SU-DHL-6 (cell line): Measurements from ENCODE around the gene TULP4.

Source experiments
- H2AFZ ChIP-seq: fragments of 200-600 bp; sonication (generic); 2 replicates; pipeline ENCODE4 v1.6.1; 2014; ENCODE audit warnings: low read depth, mild to moderate bottlenecking, moderate library complexity, mixed read lengths, antibody characterized with exemption, low read length; ENCODE audit not compliant: severe bottlenecking
- H3F3A ChIP-seq: fragments of 200-600 bp; shearing (Covaris generic); 2 replicates; pipeline ENCODE4 v1.6.0; 2016; ENCODE audit warnings: antibody characterized with exemption, mild to moderate bottlenecking; ENCODE audit not compliant: insufficient read depth
- H3K27ac ChIP-seq: fragments of 200-600 bp; sonication (generic); 2 replicates; pipeline ENCODE4 v1.5.1; 2016; ENCODE audit warnings: low read depth, mild to moderate bottlenecking, low read length, moderate library complexity, mixed read lengths
- H3K27me3 ChIP-seq: fragments of 200-600 bp; sonication (generic), shearing (Covaris generic); 2 replicates; pipeline ENCODE4 v1.6.0; 2014; ENCODE audit warnings: mild to moderate bottlenecking, low read length
- H3K36me3 ChIP-seq: fragments of 200-600 bp; sonication (generic); 2 replicates; pipeline ENCODE4 v1.6.1; 2014; ENCODE audit warnings: mild to moderate bottlenecking, low read length, mixed read lengths
- H3K4me2 ChIP-seq: fragments of 300-600, 200-600 bp; shearing (Covaris generic), sonication (generic); 2 replicates; pipeline ENCODE4 v1.6.0; 2014; ENCODE audit warnings: low read length, low read depth, mild to moderate bottlenecking; ENCODE audit not compliant: poor library complexity, severe bottlenecking
- H3K4me3 ChIP-seq: fragments of 200-600 bp; sonication (generic); 2 replicates; pipeline ENCODE4 v1.5.1; 2014; ENCODE audit warnings: antibody characterized with exemption, low read length, mild to moderate bottlenecking, mixed read lengths; ENCODE audit not compliant: insufficient read depth, poor library complexity, severe bottlenecking
- H3K79me2 ChIP-seq: fragments of 200-600 bp; sonication (generic); 2 replicates; pipeline ENCODE4 v1.6.1; 2014; ENCODE audit warnings: mild to moderate bottlenecking, low read length, moderate library complexity; ENCODE audit not compliant: insufficient read depth
- H3K9ac ChIP-seq: fragments of 200-600 bp; sonication (generic); 2 replicates; pipeline ENCODE4 v1.7.0; 2014; ENCODE audit warnings: mild to moderate bottlenecking, low read length
- H3K9me2 ChIP-seq: fragments of 200-600 bp; sonication (generic); replicated peaks from 2 replicates; pipeline ENCODE4 v1.6.1; 2014; ENCODE audit warnings: low read length; ENCODE audit not compliant: insufficient read depth
- H3K9me3 ChIP-seq: fragments of 200-600 bp; sonication (generic); 2 replicates; pipeline ENCODE4 v1.6.1; 2014; ENCODE audit warnings: low read length, mixed read lengths; ENCODE audit not compliant: insufficient read depth
- H4K20me1 ChIP-seq: fragments of 200-600 bp; sonication (generic); 2 replicates; pipeline ENCODE4 v1.6.1; 2014; ENCODE audit warnings: low read depth, mild to moderate bottlenecking, antibody characterized with exemption, low read length, moderate library complexity, mixed read lengths
- CTCF ChIP-seq: fragments of 200-600 bp; sonication (generic); IDR thresholded peaks from one replicate; pipeline ENCODE4 v1.5.1; 2017; ENCODE audit warnings: antibody characterized with exemption, mild to moderate bottlenecking, low read length, moderate library complexity; ENCODE audit not compliant: insufficient read depth, poor library complexity, severe bottlenecking
- EZH2phosphoT487 ChIP-seq: fragments of 200-600 bp; sonication (generic), shearing (Covaris generic); conservative IDR thresholded peaks from 2 replicates; pipeline ENCODE4 v1.6.1; 2018; ENCODE audit warnings: mild to moderate bottlenecking, antibody characterized with exemption, low read length, moderate library complexity, mixed read lengths

TULP4 gene

DNA sequence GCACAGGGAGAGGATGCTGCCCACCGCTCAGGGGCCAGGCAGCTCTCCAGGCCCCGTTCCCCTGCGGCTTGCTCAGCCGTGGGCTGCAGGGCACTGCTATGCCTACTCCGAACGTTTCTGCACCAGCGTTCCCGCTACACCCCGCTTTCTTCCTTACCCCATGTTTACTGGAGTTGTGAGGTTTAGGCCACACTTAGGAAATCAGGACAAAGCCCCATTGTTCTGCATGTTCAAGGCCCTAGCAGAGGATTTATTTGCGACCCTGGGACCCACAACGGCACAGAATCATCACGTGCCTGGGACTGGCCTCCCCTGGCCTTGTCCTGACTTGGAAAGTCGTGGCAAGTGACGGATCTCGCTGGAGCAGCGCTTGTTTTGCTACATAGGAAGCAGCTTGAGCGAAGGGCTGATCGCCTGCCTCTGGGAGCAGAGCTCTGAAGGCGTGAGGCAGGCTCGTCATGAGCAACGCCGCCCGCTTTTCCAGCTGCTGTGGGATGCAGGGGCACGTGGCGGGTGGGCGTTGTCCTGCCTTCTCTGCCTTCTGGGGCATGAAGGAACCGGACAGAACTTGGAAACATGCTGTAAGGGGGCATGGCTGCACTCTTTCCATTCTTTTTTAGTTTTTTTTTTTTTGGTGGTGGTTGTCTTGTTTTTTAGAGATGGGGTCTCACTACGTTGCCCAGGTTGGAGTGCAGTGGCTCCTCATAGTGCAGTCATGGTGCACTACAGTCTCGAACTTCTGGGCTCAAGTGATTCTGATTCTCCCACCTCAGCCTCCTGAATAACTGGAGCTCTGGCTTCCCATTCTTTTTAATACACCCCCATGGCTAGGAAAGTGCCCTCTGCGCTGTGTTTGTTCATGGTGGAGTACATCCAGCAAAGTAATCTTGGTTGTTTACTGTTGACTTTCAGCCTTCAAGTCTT, 233.0 kb downstream of the TULP4 start:
- no peaks in the 10 kb centered on the region for H4K20me1 ChIP-seq
- no peak overlapping the region for H3K9ac ChIP-seq
- H3K4me3 ChIP-seq: no peak overlapping the region
- no peaks in the 10 kb centered on the region for H3K79me2 ChIP-seq
- H2AFZ ChIP-seq: no peak overlapping the region
- H3K9me3 ChIP-seq: no peaks in the 10 kb centered on the region
- TF ChIP-seq CTCF: no peak
- no peak for TF ChIP-seq EZH2phosphoT487
- H3K36me3 ChIP-seq: no peaks in the 10 kb centered on the region
- no peaks in the 10 kb centered on the region for H3F3A ChIP-seq
- H3K4me2 ChIP-seq: no peak overlapping the region
- no peaks in the 10 kb centered on the region for H3K27me3 ChIP-seq
- no peaks in the 10 kb centered on the region for H3K9me2 ChIP-seq
- no peak overlapping the region for H3K27ac ChIP-seq

- no peak overlapping the region for H3K4me3 ChIP-seq
- H3K79me2 ChIP-seq: no peaks in the 10 kb centered on the region
- no peaks in the 10 kb centered on the region for H3K9me3 ChIP-seq
- no peak overlapping the region for H3K27ac ChIP-seq
- no peak overlapping the region for H2AFZ ChIP-seq
- no peaks in the 10 kb centered on the region for H3K9me2 ChIP-seq
- TF ChIP-seq CTCF (no peak), EZH2phosphoT487 (no peak)
- no peaks in the 10 kb centered on the region for H4K20me1 ChIP-seq
- H3K27me3 ChIP-seq: no peaks in the 10 kb centered on the region
- H3F3A ChIP-seq: no peaks in the 10 kb centered on the region
- no peak overlapping the region for H3K9ac ChIP-seq
- H3K36me3 ChIP-seq: no peaks in the 10 kb centered on the region
- no peak overlapping the region for H3K4me2 ChIP-seq
Measured at GRCh38 chr6:158548418-158549161, 236.3 kb downstream of the TULP4 start.

GRCh38 chr6:158552055-158552795, 240.0 kb downstream of the TULP4 start:
- H2AFZ ChIP-seq: no peak overlapping the region
- H3K36me3 ChIP-seq: no peaks in the 10 kb centered on the region
- TF ChIP-seq EZH2phosphoT487: no peak
- no peak overlapping the region for H3K27ac ChIP-seq
- no peaks in the 10 kb centered on the region for H3K27me3 ChIP-seq
- H3K9me2 ChIP-seq: no peaks in the 10 kb centered on the region
- H3K79me2 ChIP-seq: no peaks in the 10 kb centered on the region
- no peaks in the 10 kb centered on the region for H3K9me3 ChIP-seq
- no peak overlapping the region for H3K9ac ChIP-seq
- H3F3A ChIP-seq: no peaks in the 10 kb centered on the region
- H4K20me1 ChIP-seq: no peaks in the 10 kb centered on the region
- no peak overlapping the region for H3K4me3 ChIP-seq
- no peak overlapping the region for H3K4me2 ChIP-seq
